Activated CD4-positive, alpha-beta T cell treated with anti-CD3 and anti-CD28 coated beads, Interleukin-2, amount 10 ng/mL, durations not matched to agents 24 days and 14 days (primary cell): Measurements from ENCODE around the gene CENPU. TPM values are rescaled to one million over a fixed set of nuclear protein-coding genes. Genes with fewer than 3 reads are reported as not detected.
"Not testable (repeated sequence)": the region's sequence is repeated elsewhere in the genome, so short reads cannot be mapped to it uniquely, and the experiment has no call there.

Source experiments
- DNase-seq: peaks from one replicate; pipeline ENCODE4 v3.0.0; 2022
- H3K27ac Mint-ChIP-seq: one replicate; pipeline ENCODE4 v1.8.0; 2022; ENCODE audit warnings: mild to moderate bottlenecking, mixed read lengths
- H3K27me3 Mint-ChIP-seq: one replicate; pipeline ENCODE4 v1.8.0; 2022; ENCODE audit warnings: mixed read lengths
- H3K36me3 Mint-ChIP-seq: one replicate; pipeline ENCODE4 v1.8.0; 2022; ENCODE audit warnings: low read depth, mild to moderate bottlenecking, mixed read lengths
- H3K4me1 Mint-ChIP-seq: one replicate; pipeline ENCODE4 v1.8.0; 2021; ENCODE audit warnings: mixed read lengths
- H3K4me3 Mint-ChIP-seq: one replicate; pipeline ENCODE4 v1.8.0; 2022; ENCODE audit warnings: mild to moderate bottlenecking, moderate library complexity, mixed read lengths
- H3K9me3 Mint-ChIP-seq: one replicate; pipeline ENCODE4 v1.8.0; 2021; ENCODE audit warnings: mixed read lengths
- intact Hi-C: fragments of 100-400 bp; cut with micrococcal nuclease; formaldehyde crosslinking; loops from one replicate; pipeline ENCODE4 v1.15.1; 2023
- total RNA-seq: library from RNA; stranded (reverse); gene quantifications from 2 replicates; pipeline ENCODE4 v1.2.3, GENCODE V29; 2022

Gene CENPU
- total RNA-seq, 1 donor from 2014 or later: 71.7 TPM

DNA sequence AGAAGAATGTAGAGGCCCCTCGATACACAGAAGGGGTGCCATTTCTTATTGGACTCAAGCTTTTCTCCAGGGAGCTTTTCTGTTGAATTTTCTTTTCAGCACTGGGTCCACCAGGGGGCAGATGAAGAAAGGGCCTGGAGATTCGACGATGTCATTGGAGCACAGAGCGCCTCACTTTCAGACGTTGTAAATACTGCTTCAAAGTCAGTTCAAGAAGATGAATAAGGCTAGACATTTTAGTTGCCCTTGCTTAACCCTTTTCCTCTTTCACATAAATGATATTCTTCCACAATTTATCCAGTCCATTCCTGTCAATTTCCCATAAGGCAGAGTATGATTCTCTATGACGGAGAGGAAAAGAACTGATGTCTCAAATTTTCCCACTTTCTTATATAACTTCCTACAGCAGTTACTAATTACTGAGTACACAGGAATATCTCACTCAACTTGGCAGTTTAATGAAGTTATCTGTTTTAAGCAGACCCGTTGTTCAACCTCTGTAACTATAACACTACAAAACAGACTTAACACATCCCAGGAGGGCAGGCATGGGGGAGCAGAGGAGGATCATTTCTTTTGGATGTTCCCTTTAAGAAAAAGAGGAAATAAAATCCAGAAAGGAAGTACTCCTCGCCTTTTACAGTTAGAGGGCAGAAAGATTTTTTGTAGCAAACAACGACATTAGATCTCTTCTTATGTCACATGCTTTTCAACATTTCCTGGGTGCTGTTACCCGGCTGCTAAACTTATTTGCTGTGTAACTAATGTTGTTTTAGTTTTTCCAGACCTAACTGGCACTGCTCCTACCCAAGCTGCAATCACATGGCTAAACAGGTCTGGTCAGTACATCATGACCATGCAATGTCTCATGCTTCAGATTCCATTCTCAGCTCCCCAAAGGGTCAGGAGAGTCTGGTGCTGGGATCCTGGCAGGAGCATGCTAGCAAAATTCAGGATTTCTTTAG lies 12.2 kb upstream of the CENPU start:
- intact Hi-C loops: loop anchor here (1.0 to 5.0 kb wide), 5 partner anchors 76 to 389 kb away; no protein-coding TSS in a partner anchor
- H3K36me3 Mint-ChIP-seq: peaks cover 2% of the 10 kb centered on the region
- no peaks in the 10 kb centered on the region for H3K9me3 Mint-ChIP-seq
- H3K4me3 Mint-ChIP-seq: peak overlapping the region; percentile 15
- DNase-seq: peak; percentile 93
- peaks cover 1% of the 10 kb centered on the region for H3K27me3 Mint-ChIP-seq
- peak overlapping the region; percentile 32 for H3K27ac Mint-ChIP-seq
- peaks cover 10% of the 10 kb centered on the region for H3K4me1 Mint-ChIP-seq

DNA sequence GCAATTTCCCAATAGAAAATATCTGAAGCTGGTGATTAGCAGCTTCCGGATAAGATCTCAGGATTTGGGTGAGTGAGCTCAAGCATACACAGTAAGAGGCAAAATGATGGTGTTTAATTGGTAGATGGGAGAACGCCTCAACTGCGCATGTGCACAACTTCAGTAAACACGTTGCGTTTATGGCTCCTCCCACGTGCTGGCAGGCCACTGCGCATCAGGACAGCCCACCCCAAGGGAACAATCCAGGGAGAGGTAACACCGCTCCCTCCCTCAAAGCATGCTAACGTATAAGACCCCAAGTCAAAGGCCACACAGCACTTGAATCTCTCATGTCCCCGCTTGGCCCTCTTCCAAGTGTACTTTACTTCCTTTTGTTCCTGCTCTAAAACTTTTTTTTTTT lies 10.3 kb upstream of the CENPU start:
- H3K36me3 Mint-ChIP-seq: peaks cover 2% of the 10 kb centered on the region
- no peaks in the 10 kb centered on the region for H3K9me3 Mint-ChIP-seq
- peaks cover 1% of the 10 kb centered on the region for H3K27me3 Mint-ChIP-seq
- DNase-seq: no peak
- intact Hi-C loops: loop anchor here (2.0 kb wide), 1 partner anchor 391 kb away; no protein-coding TSS in a partner anchor
- no peak overlapping the region for H3K4me3 Mint-ChIP-seq
- H3K4me1 Mint-ChIP-seq: peaks cover 19% of the 10 kb centered on the region
- H3K27ac Mint-ChIP-seq: no peak overlapping the region

DNA sequence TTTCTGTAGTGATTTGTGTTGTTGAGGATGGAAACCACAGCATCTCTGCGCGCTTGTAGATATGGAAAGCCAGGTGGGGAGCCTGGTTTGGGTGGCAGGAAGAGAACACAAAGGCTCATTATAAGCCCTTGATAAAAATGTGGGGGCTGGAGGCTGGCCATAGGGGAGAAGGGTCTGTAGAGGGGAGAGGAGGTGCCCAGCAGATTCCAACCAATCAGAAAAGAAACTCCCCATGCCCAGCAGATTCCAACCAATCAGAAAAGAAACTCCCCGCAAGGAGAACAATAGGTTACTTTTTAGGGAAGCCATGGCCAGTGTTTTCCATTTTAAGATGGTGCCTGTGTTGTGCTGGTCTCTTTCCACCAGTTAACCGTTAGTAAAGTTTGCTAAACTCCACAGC lies 9.8 kb upstream of the CENPU start:
- Mint-ChIP-seq H3K36me3 (peaks cover 2% of the 10 kb centered on the region), H3K27me3 (peaks cover 1% of the 10 kb centered on the region), H3K4me1 (peaks cover 21% of the 10 kb centered on the region), H3K27ac (no peak overlapping the region), H3K9me3 (no peaks in the 10 kb centered on the region), H3K4me3 (no peak overlapping the region)
- DNase-seq: no peak
- intact Hi-C loops: loop anchor here (2.0 kb wide), 1 partner anchor 391 kb away; no protein-coding TSS in a partner anchor

DNA sequence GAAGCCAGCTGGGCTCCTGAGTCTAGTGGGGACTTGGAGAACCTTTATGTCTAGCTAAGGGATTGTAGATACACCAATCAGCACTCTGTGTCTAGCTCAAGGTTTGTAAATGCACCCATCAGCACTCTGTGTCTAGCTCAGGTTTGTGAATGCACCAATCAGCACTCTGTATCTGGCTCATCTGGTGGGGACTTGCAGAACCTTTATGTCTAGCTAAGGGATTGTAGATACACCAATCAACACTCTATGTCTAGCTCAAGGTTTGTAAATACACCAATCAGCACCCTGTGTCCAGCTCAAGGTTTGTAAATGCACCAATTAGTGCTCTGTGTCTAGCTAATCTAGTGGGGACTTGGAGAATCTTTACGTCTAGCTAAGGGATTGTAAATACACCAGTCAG lies 7.8 kb upstream of the CENPU start:
- H3K9me3 Mint-ChIP-seq, DNase-seq, H3K36me3 Mint-ChIP-seq, H3K27me3 Mint-ChIP-seq, H3K27ac Mint-ChIP-seq, intact Hi-C loops, H3K4me3 Mint-ChIP-seq: not testable (repeated sequence)
- peaks cover 21% of the 10 kb centered on the region for H3K4me1 Mint-ChIP-seq

DNA sequence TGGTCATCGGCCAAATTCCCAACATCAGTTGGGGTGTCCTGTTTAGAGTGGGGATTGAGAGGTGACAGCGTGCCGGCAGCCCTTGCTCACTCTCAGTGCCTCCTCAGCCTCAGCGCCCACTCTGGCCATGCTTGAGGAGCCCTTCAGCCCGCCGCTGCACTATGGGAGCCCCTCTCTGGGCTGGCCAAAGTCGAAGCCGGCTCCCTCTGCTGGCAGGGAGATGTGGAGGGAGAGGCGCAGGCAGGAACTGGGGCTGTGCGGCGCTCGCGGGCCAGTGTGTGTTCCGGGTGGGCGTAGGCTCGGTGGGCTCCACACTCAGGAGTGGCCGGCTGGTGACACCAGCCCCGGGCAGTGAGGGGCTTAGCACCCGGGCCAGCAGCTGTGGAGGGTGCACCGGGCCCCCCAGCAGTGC lies 7.1 kb upstream of the CENPU start:
- Mint-ChIP-seq H3K4me1 (peaks cover 15% of the 10 kb centered on the region), H3K27me3 (peaks cover 1% of the 10 kb centered on the region), H3K9me3 (no peaks in the 10 kb centered on the region), H3K27ac (no peak overlapping the region), H3K4me3 (no peak overlapping the region), H3K36me3 (peaks cover 2% of the 10 kb centered on the region)
- no peak for DNase-seq
- intact Hi-C loops: no loop called here

DNA sequence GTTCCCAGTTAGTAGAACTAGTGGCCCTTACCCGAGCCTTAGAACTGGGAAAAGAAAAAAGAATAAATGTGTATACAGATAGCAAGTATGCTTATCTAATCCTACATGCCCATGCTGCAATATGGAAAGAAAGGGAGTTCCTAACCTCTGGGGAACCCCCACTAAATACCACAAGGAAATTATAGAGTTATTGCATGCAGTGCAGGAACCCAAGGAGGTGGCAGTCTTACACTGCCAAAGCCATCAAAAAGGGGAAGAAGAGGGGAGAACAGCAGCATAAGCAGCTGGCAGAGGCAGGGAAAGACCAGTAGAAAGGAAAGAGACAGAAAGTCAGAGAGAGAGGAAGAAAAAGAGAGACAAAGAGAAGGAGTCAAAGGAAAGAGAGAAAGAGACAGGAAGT lies 5.7 kb upstream of the CENPU start:
- intact Hi-C loops, H3K27me3 Mint-ChIP-seq, H3K9me3 Mint-ChIP-seq, H3K36me3 Mint-ChIP-seq, H3K4me3 Mint-ChIP-seq, DNase-seq: not testable (repeated sequence)
- Mint-ChIP-seq H3K27ac (peak overlapping the region; percentile 19), H3K4me1 (peaks cover 14% of the 10 kb centered on the region)

DNA sequence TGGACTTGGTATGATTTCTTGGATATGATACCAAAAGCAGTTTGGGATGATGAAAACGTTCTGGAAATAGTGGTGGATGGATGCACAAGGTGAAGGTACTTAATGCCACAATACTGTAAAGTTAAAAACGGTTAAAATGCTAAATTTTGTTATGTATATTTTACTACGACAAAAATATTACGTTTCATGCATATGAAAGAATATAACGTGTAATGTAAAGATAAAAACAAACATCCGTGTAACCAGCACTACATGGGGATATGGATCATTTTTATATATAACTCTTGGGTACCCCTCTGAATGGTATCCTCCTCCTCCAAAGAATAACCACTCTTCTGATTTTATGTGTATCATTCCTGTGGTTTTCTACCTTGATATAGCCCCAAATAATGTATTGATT lies 862 bp upstream of the CENPU start:
- peaks cover 41% of the 10 kb centered on the region for H3K4me1 Mint-ChIP-seq
- H3K27ac Mint-ChIP-seq: peak overlapping the region; percentile 93
- intact Hi-C loops: loop anchor here (1.0 to 5.0 kb wide), 9 partner anchors 28 to 1230 kb away; partner anchors contain the start of genes CASP3, CFAP97, IRF2 and PRIMPOL
- no peak for DNase-seq
- H3K36me3 Mint-ChIP-seq: peaks cover 16% of the 10 kb centered on the region
- no peaks in the 10 kb centered on the region for H3K27me3 Mint-ChIP-seq
- H3K4me3 Mint-ChIP-seq: peak overlapping the region; percentile 96
- H3K9me3 Mint-ChIP-seq: no peaks in the 10 kb centered on the region

DNA sequence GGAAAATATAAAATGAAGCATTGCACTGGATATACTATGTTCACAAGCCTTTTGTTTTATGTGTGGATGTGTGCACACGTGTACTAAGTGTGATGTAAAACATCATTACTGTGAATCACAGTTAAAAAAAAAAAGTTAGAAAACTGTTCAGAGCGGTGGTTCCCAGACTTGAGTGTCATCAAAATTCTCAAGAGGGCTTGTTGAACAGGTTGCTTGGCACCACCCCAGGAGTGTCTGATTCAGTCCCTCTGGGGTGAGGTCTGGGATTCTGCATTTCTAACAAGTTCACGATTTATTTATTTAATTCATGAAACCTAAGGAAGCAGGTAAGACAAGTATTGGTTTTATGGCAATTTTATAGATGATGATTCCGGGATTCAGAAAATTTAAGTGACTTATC lies 1.8 kb downstream of the CENPU start:
- Mint-ChIP-seq H3K9me3 (no peaks in the 10 kb centered on the region), H3K27me3 (no peaks in the 10 kb centered on the region), H3K4me1 (peaks cover 46% of the 10 kb centered on the region), H3K27ac (peak overlapping the region; percentile 93), H3K4me3 (peak overlapping the region; percentile 96), H3K36me3 (peaks cover 33% of the 10 kb centered on the region)
- DNase-seq: no peak
- intact Hi-C loops: loop anchor here (2.0 to 5.0 kb wide), 4 partner anchors 195 to 1075 kb away; partner anchors contain the start of genes CFAP97, RWDD4 and TRAPPC11

DNA sequence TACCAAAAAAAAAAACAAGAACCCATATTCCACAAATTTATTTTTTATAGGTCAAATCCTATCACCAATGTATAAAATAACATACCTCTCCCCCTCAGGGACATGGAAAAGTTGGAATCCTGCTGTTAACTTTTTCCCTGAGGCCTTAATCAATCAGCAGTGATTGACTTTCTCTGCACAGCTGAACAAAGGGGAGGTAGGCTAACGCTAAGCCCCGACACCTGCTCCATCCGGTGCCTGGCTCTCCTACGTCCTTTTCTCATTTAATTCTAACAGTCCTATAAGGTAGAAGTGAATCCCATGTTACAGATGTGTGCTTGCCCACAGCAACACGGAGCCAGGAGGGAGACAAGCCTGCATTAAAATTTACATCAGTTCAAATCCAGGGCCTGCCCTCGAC lies 2.8 kb downstream of the CENPU start:
- H3K27ac Mint-ChIP-seq: no peak overlapping the region
- H3K4me1 Mint-ChIP-seq: peaks cover 50% of the 10 kb centered on the region
- peak overlapping the region; percentile 20 for H3K4me3 Mint-ChIP-seq
- H3K27me3 Mint-ChIP-seq: no peaks in the 10 kb centered on the region
- intact Hi-C loops: loop anchor here (5.0 kb wide), 3 partner anchors 194 to 1074 kb away; partner anchors contain the start of genes CFAP97, RWDD4 and TRAPPC11
- DNase-seq: no peak
- H3K36me3 Mint-ChIP-seq: peaks cover 41% of the 10 kb centered on the region
- H3K9me3 Mint-ChIP-seq: no peaks in the 10 kb centered on the region

DNA sequence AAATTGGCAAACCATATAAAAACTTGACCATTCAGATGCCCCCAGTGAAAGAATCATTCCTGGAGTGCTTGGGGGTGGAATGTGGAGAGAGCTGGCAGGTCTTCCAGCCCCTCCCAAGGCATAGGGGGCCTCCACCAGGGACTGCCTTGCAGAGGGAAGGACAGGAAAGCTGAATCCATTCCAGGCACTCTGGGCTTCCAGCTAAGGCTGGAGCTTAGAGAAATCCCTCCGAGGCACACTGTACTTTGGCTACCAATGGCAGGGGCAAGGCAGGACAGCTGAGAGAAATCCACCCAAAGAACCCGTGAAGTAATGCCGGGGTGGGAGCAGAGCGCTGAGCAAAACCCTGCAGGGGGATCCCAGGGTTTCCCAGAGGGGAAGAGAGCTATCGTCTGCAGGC lies 4.0 kb downstream of the CENPU start:
- Mint-ChIP-seq H3K9me3 (no peaks in the 10 kb centered on the region), H3K27me3 (no peaks in the 10 kb centered on the region), H3K27ac (no peak overlapping the region), H3K4me3 (no peak overlapping the region), H3K36me3 (peaks cover 46% of the 10 kb centered on the region), H3K4me1 (peaks cover 54% of the 10 kb centered on the region)
- DNase-seq: no peak
- intact Hi-C loops: loop anchor here (5.0 kb wide), 3 partner anchors 193 to 1073 kb away; partner anchors contain the start of genes CFAP97, RWDD4 and TRAPPC11

DNA sequence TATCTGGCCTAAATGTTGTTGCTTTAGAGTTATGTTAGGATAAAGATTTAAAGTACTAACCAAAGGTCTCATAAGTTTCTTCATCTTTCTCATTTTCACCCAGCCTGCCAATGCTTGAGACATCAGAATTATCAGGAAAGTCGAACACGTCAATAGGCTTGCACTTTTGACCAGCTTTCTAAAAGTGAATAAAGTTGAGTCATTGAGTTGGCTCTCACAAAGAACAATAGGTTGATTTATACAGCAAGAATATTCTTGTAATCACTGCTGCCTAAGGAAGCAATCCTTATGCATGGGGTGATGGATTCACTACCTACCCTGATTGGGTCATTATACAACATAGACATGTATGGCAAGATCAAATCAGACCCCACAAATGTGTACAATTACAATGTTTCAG lies 5.0 kb downstream of the CENPU start:
- no peaks in the 10 kb centered on the region for H3K9me3 Mint-ChIP-seq
- H3K4me1 Mint-ChIP-seq: peaks cover 49% of the 10 kb centered on the region
- no peak for DNase-seq
- peak overlapping the region; percentile 47 for H3K27ac Mint-ChIP-seq
- H3K27me3 Mint-ChIP-seq: no peaks in the 10 kb centered on the region
- H3K36me3 Mint-ChIP-seq: peaks cover 55% of the 10 kb centered on the region
- H3K4me3 Mint-ChIP-seq: no peak overlapping the region
- intact Hi-C loops: no loop called here

DNA sequence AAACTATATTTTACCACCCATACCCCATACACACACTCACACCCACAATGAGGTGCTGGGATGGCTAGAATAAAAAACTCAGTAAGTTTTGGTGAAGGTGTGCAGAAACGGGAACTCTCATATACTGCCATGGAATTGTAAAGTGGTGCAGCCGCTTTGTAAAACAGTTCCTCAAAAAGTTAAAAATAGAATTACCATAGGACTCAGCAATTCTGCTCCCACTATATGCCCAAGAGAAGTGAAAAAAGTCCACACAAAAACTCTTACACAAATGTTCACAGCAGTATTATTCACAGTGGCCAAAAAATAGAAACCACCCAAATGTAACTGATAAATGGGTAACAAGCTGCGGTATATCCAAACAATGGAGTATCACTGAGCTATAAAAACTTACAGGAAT lies 6.5 kb downstream of the CENPU start:
- intact Hi-C loops: no loop called here
- Mint-ChIP-seq H3K27ac (peak overlapping the region; percentile 60), H3K27me3 (no peaks in the 10 kb centered on the region), H3K36me3 (peaks cover 63% of the 10 kb centered on the region), H3K9me3 (no peaks in the 10 kb centered on the region), H3K4me1 (peaks cover 49% of the 10 kb centered on the region), H3K4me3 (no peak overlapping the region)
- DNase-seq: no peak

DNA sequence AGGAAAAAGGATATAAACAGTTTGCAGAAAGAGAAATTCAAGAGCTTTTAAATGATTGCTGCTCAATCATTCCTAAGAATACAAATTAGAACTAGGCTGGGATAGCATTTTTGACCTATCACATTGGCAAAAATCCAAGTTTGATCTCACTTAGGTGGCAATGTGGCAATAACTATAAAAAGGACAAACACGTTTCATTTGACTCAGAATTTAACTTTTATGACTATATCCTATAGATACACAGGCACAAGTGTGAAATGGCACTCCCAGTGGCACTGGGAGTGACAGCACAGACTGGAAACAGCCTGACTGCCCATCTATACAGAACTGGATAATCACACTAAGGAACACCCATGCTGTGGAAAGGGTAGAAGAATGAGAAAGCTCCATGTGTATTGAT lies 11.1 kb downstream of the CENPU start:
- Mint-ChIP-seq H3K36me3 (peaks cover 73% of the 10 kb centered on the region), H3K9me3 (peaks cover 13% of the 10 kb centered on the region)
- intact Hi-C loops: no loop called here

DNA sequence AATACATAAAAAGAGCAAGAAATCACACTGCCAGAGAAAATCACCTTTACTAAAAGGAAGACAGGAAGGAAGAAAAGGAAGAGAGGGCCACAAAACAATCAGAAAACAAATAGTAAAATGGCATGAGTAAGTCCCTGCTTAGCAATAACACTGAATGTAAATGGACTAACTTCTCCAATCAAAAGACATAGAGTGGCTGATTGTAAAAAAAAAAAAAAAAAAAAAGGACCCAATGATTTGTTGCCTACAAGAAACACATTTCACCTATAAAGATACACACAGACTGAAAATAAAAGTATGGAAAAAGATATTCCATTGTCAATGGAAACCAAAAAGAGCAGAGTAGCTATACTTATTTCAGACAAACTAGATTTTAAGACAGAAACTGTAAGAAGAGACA lies 12.6 kb downstream of the CENPU start:
- H3K36me3 Mint-ChIP-seq: peaks cover 73% of the 10 kb centered on the region
- intact Hi-C loops: no loop called here
- H3K4me3 Mint-ChIP-seq: no peak overlapping the region
- peak overlapping the region; percentile 12 for H3K27ac Mint-ChIP-seq
- DNase-seq: no peak
- H3K9me3 Mint-ChIP-seq: peaks cover 13% of the 10 kb centered on the region
- peaks cover 42% of the 10 kb centered on the region for H3K4me1 Mint-ChIP-seq
- no peaks in the 10 kb centered on the region for H3K27me3 Mint-ChIP-seq

More for the DNA sequence above, 11.1 kb downstream of the CENPU start:
- DNase-seq: no peak
- Mint-ChIP-seq H3K4me3 (no peak overlapping the region), H3K27me3 (no peaks in the 10 kb centered on the region), H3K4me1 (peaks cover 41% of the 10 kb centered on the region), H3K27ac (peak overlapping the region; percentile 21)
